ENCODE measurements around the gene NCEH1. TPM values are rescaled to one million over a fixed set of nuclear protein-coding genes. Genes with fewer than 3 reads are reported as not detected.

Gene NCEH1
- total RNA-seq, 1 donor from 2014 or later: 6.5 TPM

DNA sequence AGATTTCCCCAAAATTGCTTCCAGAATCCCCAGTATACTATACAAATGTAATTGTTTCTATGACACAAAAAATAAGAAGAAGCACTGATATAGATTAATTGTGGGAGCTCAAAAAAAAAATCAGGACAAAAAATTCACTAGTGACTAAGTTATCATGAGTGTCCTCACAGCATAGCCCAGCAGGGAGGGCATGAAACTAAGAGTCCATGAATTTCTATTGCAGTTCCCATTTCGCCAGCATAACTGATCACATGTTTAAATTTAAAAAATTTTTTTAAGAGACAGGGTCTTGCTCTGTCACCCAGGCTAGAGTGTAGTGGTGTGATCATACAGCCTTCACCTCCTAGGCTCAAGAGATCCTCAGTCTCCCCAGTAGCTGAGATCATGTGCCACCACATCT lies 10.6 kb downstream of the NCEH1 start:
- H3K27me3 Mint-ChIP-seq (ENCODE audit: low read depth): no peaks in the 10 kb centered on the region
- TF ChIP-seq, protein P1, sequence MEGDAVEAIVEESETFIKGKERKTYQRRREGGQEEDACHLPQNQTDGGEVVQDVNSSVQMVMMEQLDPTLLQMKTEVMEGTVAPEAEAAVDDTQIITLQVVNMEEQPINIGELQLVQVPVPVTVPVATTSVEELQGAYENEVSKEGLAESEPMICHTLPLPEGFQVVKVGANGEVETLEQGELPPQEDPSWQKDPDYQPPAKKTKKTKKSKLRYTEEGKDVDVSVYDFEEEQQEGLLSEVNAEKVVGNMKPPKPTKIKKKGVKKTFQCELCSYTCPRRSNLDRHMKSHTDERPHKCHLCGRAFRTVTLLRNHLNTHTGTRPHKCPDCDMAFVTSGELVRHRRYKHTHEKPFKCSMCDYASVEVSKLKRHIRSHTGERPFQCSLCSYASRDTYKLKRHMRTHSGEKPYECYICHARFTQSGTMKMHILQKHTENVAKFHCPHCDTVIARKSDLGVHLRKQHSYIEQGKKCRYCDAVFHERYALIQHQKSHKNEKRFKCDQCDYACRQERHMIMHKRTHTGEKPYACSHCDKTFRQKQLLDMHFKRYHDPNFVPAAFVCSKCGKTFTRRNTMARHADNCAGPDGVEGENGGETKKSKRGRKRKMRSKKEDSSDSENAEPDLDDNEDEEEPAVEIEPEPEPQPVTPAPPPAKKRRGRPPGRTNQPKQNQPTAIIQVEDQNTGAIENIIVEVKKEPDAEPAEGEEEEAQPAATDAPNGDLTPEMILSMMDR (IDR thresholded peaks at IDR 0.05): no peak
- H3K4me3 Mint-ChIP-seq (ENCODE audit: unreplicated experiment): no peak overlapping the region
- no peak for DNase-seq (ENCODE audit: low spot score)
- peaks cover 11% of the 10 kb centered on the region for H3K4me1 Mint-ChIP-seq (ENCODE audit: low read depth)
- H3K9me3 Mint-ChIP-seq (ENCODE audit: low read depth): no peaks in the 10 kb centered on the region
- no peak overlapping the region for H3K27ac Mint-ChIP-seq (ENCODE audit: unreplicated experiment)
- no peaks in the 10 kb centered on the region for H3K36me3 Mint-ChIP-seq (ENCODE audit: low read depth)

DNA sequence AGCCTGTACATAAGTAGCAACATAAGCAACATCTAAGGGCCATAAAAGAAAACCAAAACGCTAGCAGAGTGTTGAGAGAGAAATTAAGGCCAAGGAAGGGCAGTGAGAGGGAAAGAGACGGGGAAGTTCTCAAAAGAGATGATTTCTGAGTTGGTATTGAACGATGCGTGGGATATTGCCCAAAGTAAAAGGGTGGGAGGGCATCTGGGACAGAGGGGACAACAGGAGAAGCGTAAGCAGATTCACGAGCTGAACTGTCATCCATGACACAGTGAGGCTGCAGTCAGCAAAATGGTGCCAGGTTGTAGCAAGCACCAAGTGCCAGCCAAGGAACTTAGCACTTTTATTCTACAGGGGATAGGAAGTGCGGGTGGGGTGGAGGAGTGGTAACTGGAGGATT lies 11.8 kb downstream of the NCEH1 start:
- peaks cover 11% of the 10 kb centered on the region for H3K4me1 Mint-ChIP-seq (ENCODE audit: low read depth)
- TF ChIP-seq, protein P1 (IDR thresholded peaks at IDR 0.05): no peak
- DNase-seq (ENCODE audit: low spot score): no peak
- no peak overlapping the region for H3K4me3 Mint-ChIP-seq (ENCODE audit: unreplicated experiment)
- H3K9me3 Mint-ChIP-seq (ENCODE audit: low read depth): no peaks in the 10 kb centered on the region
- H3K27ac Mint-ChIP-seq (ENCODE audit: unreplicated experiment): no peak overlapping the region
- no peaks in the 10 kb centered on the region for H3K36me3 Mint-ChIP-seq (ENCODE audit: low read depth)
- no peaks in the 10 kb centered on the region for H3K27me3 Mint-ChIP-seq (ENCODE audit: low read depth)

DNA sequence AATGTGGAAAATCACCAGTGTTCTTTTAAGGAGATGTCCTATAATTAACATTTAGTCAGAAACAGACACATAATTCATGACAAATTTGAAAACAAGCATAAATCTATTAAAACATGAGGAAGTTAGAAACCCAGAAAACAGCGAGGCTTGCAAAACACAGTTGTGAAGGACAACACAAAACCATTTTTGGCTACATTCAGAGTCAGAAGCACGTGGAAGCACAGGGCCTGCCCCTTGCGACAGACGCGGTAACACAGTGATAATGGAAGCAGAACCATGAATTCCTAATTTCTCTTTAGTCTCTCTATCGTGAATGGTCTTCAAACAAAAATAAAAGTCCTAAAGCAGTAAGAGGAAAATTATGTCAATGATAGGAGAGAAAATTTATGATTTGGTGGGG lies 12.2 kb downstream of the NCEH1 start:
- TF ChIP-seq, protein P1 (IDR thresholded peaks at IDR 0.05): no peak
- no peak overlapping the region for H3K4me3 Mint-ChIP-seq (ENCODE audit: unreplicated experiment)
- no peak for DNase-seq (ENCODE audit: low spot score)
- H3K27me3 Mint-ChIP-seq (ENCODE audit: low read depth): no peaks in the 10 kb centered on the region
- H3K9me3 Mint-ChIP-seq (ENCODE audit: low read depth): no peaks in the 10 kb centered on the region
- H3K27ac Mint-ChIP-seq (ENCODE audit: unreplicated experiment): no peak overlapping the region
- peaks cover 11% of the 10 kb centered on the region for H3K4me1 Mint-ChIP-seq (ENCODE audit: low read depth)
- H3K36me3 Mint-ChIP-seq (ENCODE audit: low read depth): no peaks in the 10 kb centered on the region

DNA sequence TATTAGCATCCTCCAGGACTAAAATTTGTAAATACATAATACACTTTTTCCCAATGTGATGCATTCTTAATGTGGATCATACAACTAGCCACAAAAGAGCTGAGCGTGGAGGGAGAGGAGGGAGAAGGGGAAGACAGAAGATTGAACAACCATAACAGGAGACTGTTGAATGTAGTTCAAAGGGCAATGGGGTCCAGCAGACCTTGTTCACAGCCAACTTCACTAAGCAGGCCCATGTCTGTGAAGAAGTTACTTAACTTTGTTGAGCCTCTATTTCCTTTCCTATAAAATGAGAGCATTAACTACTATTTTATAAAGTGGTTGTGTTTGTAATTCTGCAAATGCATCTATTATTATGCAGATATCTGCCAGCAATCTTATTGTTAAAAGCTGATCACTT lies 13.3 kb downstream of the NCEH1 start:
- no peak overlapping the region for H3K27ac Mint-ChIP-seq (ENCODE audit: unreplicated experiment)
- H3K9me3 Mint-ChIP-seq (ENCODE audit: low read depth): no peaks in the 10 kb centered on the region
- TF ChIP-seq, protein P1 (IDR thresholded peaks at IDR 0.05): no peak
- no peaks in the 10 kb centered on the region for H3K36me3 Mint-ChIP-seq (ENCODE audit: low read depth)
- no peaks in the 10 kb centered on the region for H3K27me3 Mint-ChIP-seq (ENCODE audit: low read depth)
- H3K4me3 Mint-ChIP-seq (ENCODE audit: unreplicated experiment): no peak overlapping the region
- no peak for DNase-seq (ENCODE audit: low spot score)
- peaks cover 16% of the 10 kb centered on the region for H3K4me1 Mint-ChIP-seq (ENCODE audit: low read depth)

DNA sequence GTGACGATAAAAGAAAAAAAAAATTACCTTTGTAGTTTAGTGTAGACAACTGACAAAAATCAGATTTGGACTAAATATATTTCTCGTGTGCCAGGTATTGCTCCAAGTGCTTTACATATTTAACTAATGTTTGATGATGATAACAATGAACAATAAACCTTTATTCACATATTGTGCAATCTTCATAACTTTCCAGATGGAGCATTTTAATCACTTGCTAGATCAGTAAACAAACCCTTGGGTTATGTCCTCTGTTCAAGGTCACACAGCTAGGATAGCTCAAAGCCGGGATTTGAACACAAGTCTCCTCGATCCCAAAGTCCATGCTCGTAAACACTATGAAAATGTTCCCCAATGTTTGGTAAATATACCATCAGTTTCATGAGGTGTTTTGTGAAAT lies 14.5 kb downstream of the NCEH1 start:
- Mint-ChIP-seq H3K27me3 (ENCODE audit: low read depth) (no peaks in the 10 kb centered on the region), H3K27ac (ENCODE audit: unreplicated experiment) (no peak overlapping the region), H3K4me1 (ENCODE audit: low read depth) (peaks cover 16% of the 10 kb centered on the region), H3K4me3 (ENCODE audit: unreplicated experiment) (no peak overlapping the region), H3K36me3 (ENCODE audit: low read depth) (no peaks in the 10 kb centered on the region), H3K9me3 (ENCODE audit: low read depth) (no peaks in the 10 kb centered on the region)
- no peak for DNase-seq (ENCODE audit: low spot score)
- TF ChIP-seq, protein P1 (IDR thresholded peaks at IDR 0.05): no peak
